ENCODE results near the gene CPNE7.
"Not testable (repeated sequence)": the region's sequence is repeated elsewhere in the genome, so short reads cannot be mapped to it uniquely, and the experiment has no call there.

CPNE7 gene

GRCh38 chr16:89567656-89568594 is 7.6 kb upstream of the CPNE7 start:
- H3K4me3 Mint-ChIP-seq, result no peak overlapping the region
- peaks cover 14 to 28% of the 10 kb centered on the region in 2 donors for H3K27me3 Mint-ChIP-seq
- H3K4me1 Mint-ChIP-seq, result peaks cover 38 to 54% of the 10 kb centered on the region in 2 donors
- peaks cover 24 to 29% of the 10 kb centered on the region in 2 donors for H3K36me3 Mint-ChIP-seq
- no peak overlapping the region for H3K27ac Mint-ChIP-seq
- H3K9me3 Mint-ChIP-seq, result no peaks in the 10 kb centered on the region
- ATAC-seq (replicated peaks) (no peak), DNase-seq (no peak)

GRCh38 chr16:89569506-89570341 is 5.8 kb upstream of the CPNE7 start:
- no peak overlapping the region for H3K27ac Mint-ChIP-seq
- peaks cover 15 to 30% of the 10 kb centered on the region in 2 donors for H3K27me3 Mint-ChIP-seq
- no peak overlapping the region for H3K4me3 Mint-ChIP-seq
- ATAC-seq (replicated peaks) (no peak), DNase-seq (no peak)
- H3K9me3 Mint-ChIP-seq, result no peaks in the 10 kb centered on the region
- H3K4me1 Mint-ChIP-seq, result peaks cover 29 to 43% of the 10 kb centered on the region in 2 donors
- peaks cover 10 to 14% of the 10 kb centered on the region in 2 donors for H3K36me3 Mint-ChIP-seq

- DNase-seq (no peak), ATAC-seq (replicated peaks) (no peak)
- Mint-ChIP-seq H3K27ac (no peak overlapping the region), H3K36me3 (peaks cover 6 to 8% of the 10 kb centered on the region in 2 donors), H3K27me3 (peaks cover 15 to 30% of the 10 kb centered on the region in 2 donors), H3K4me3 (no peak overlapping the region), H3K4me1 (peaks cover 24 to 40% of the 10 kb centered on the region in 2 donors), H3K9me3 (no peaks in the 10 kb centered on the region)
These were observed 5.1 kb upstream of the CPNE7 start for GRCh38 chr16:89570342-89570923.

- DNase-seq; H3K27ac Mint-ChIP-seq; ATAC-seq (replicated peaks); H3K4me3 Mint-ChIP-seq; H3K9me3 Mint-ChIP-seq; H3K36me3 Mint-ChIP-seq: not testable (repeated sequence)
- H3K4me1 Mint-ChIP-seq, result peaks cover 18 to 33% of the 10 kb centered on the region in 2 donors
- H3K27me3 Mint-ChIP-seq, result peaks cover 15 to 30% of the 10 kb centered on the region in 2 donors
These were observed 4.5 kb upstream of the CPNE7 start for GRCh38 chr16:89570983-89571598.

GRCh38 chr16:89571636-89572035 is 3.9 kb upstream of the CPNE7 start:
- Mint-ChIP-seq H3K27me3 (peaks cover 15 to 30% of the 10 kb centered on the region in 2 donors), H3K9me3 (no peaks in the 10 kb centered on the region), H3K27ac (peak overlapping the region; percentile 79), H3K4me1 (peaks cover 18 to 29% of the 10 kb centered on the region in 2 donors), H3K36me3 (peaks cover 4 to 6% of the 10 kb centered on the region in 2 donors), H3K4me3 (peak overlapping the region in 1 of 2 donors; percentile 19)
- DNase-seq (no peak), ATAC-seq (replicated peaks) (no peak)

GRCh38 chr16:89572073-89572484 is 3.5 kb upstream of the CPNE7 start:
- ATAC-seq (replicated peaks) (peak; percentile 44 to 45), DNase-seq (no peak)
- Mint-ChIP-seq H3K4me1 (peaks cover 18 to 29% of the 10 kb centered on the region in 2 donors), H3K27me3 (peaks cover 15 to 30% of the 10 kb centered on the region in 2 donors), H3K36me3 (peaks cover 4 to 6% of the 10 kb centered on the region in 2 donors), H3K9me3 (no peaks in the 10 kb centered on the region), H3K27ac (peak overlapping the region; percentile 79), H3K4me3 (peak overlapping the region in 1 of 2 donors; percentile 29)

GRCh38 chr16:89572485-89573205 is 2.9 kb upstream of the CPNE7 start:
- H3K27ac Mint-ChIP-seq, result no peak overlapping the region
- peaks cover 15 to 30% of the 10 kb centered on the region in 2 donors for H3K27me3 Mint-ChIP-seq
- H3K4me3 Mint-ChIP-seq, result no peak overlapping the region
- H3K4me1 Mint-ChIP-seq, result peaks cover 19 to 29% of the 10 kb centered on the region in 2 donors
- H3K36me3 Mint-ChIP-seq, result peaks cover 3% of the 10 kb centered on the region in 2 donors
- no peaks in the 10 kb centered on the region for H3K9me3 Mint-ChIP-seq
- DNase-seq, result no peak
- no peak for ATAC-seq (replicated peaks)

GRCh38 chr16:89573826-89574680 is 1.5 kb upstream of the CPNE7 start:
- ATAC-seq (replicated peaks) (no peak), DNase-seq (no peak)
- peak overlapping the region; percentile 47 to 69 for H3K4me3 Mint-ChIP-seq
- peaks cover 1 to 4% of the 10 kb centered on the region in 2 donors for H3K36me3 Mint-ChIP-seq
- H3K27me3 Mint-ChIP-seq, result peaks cover 15 to 30% of the 10 kb centered on the region in 2 donors
- H3K9me3 Mint-ChIP-seq, result no peaks in the 10 kb centered on the region
- no peak overlapping the region for H3K27ac Mint-ChIP-seq
- peaks cover 19 to 29% of the 10 kb centered on the region in 2 donors for H3K4me1 Mint-ChIP-seq

- Mint-ChIP-seq H3K4me3 (peak overlapping the region; percentile 81 to 82), H3K4me1 (peaks cover 19 to 29% of the 10 kb centered on the region in 2 donors), H3K27me3 (peaks cover 15 to 30% of the 10 kb centered on the region in 2 donors), H3K36me3 (peaks cover 1 to 4% of the 10 kb centered on the region in 2 donors), H3K27ac (peak overlapping the region; percentile 42), H3K9me3 (no peaks in the 10 kb centered on the region)
- peak; percentile 72 to 76 for ATAC-seq (replicated peaks)
- peak; percentile 54 for DNase-seq
These were observed 794 bp upstream of the CPNE7 start for GRCh38 chr16:89574681-89575246.

GRCh38 chr16:89576153-89577054 is 846 bp downstream of the CPNE7 start:
- H3K36me3 Mint-ChIP-seq, result peaks cover 0 to 4% of the 10 kb centered on the region in 2 donors

GRCh38 chr16:89577055-89577759 is 1.6 kb downstream of the CPNE7 start:
- H3K36me3 Mint-ChIP-seq, result peaks cover 0 to 4% of the 10 kb centered on the region in 2 donors
- peak overlapping the region in 1 of 2 donors; percentile 9 for H3K4me3 Mint-ChIP-seq
- ATAC-seq (replicated peaks), result no peak

More at GRCh38 chr16:89576153-89577054, 846 bp downstream of the CPNE7 start:
- no peak overlapping the region for H3K27ac Mint-ChIP-seq
- H3K4me1 Mint-ChIP-seq, result peaks cover 17 to 26% of the 10 kb centered on the region in 2 donors
- peak overlapping the region in 1 of 2 donors; percentile 9 for H3K4me3 Mint-ChIP-seq
- H3K27me3 Mint-ChIP-seq, result peaks cover 11 to 18% of the 10 kb centered on the region in 2 donors
- ATAC-seq (replicated peaks), result no peak
- no peaks in the 10 kb centered on the region for H3K9me3 Mint-ChIP-seq
- no peak for DNase-seq

More at GRCh38 chr16:89577055-89577759, 1.6 kb downstream of the CPNE7 start:
- peaks cover 12 to 18% of the 10 kb centered on the region in 2 donors for H3K4me1 Mint-ChIP-seq
- no peak overlapping the region for H3K27ac Mint-ChIP-seq
- DNase-seq, result no peak
- peaks cover 4 to 10% of the 10 kb centered on the region in 2 donors for H3K27me3 Mint-ChIP-seq
- H3K9me3 Mint-ChIP-seq, result no peaks in the 10 kb centered on the region

Data from stimulated activated naive B cell treated with anti-CD40 and anti-IgM and Interleukin-4, amounts not matched to agents 10 μg/mL and 1 μg/mL and 100 μg/mL, for 72 hours (primary cell).